Astrocyte of the spinal cord (primary cell): Measurements from ENCODE around the gene BLCAP.

Source experiments
- DNase-seq: peaks from one replicate; pipeline ENCODE4 v3.0.0; 2011; ENCODE audit warnings: low read depth, low spot score
- H3K4me3 ChIP-seq: 2 replicates; pipeline ENCODE4 v1.5.1; 2011; ENCODE audit warnings: low read depth, mild to moderate bottlenecking, low read length, moderate library complexity
- in situ Hi-C: cut with HindIII; loops from 2 replicates; pipeline ENCODE4 v1.10.0; 2017; ENCODE audit warnings: low sequenced_read_pairs
- TF ChIP-seq, protein P1 (sequence below): IDR thresholded peaks from 2 replicates; pipeline ENCODE4 v1.5.1; 2012; ENCODE audit warnings: low read depth, mild to moderate bottlenecking, low read length, inconsistent platforms

The BLCAP gene

DNA sequence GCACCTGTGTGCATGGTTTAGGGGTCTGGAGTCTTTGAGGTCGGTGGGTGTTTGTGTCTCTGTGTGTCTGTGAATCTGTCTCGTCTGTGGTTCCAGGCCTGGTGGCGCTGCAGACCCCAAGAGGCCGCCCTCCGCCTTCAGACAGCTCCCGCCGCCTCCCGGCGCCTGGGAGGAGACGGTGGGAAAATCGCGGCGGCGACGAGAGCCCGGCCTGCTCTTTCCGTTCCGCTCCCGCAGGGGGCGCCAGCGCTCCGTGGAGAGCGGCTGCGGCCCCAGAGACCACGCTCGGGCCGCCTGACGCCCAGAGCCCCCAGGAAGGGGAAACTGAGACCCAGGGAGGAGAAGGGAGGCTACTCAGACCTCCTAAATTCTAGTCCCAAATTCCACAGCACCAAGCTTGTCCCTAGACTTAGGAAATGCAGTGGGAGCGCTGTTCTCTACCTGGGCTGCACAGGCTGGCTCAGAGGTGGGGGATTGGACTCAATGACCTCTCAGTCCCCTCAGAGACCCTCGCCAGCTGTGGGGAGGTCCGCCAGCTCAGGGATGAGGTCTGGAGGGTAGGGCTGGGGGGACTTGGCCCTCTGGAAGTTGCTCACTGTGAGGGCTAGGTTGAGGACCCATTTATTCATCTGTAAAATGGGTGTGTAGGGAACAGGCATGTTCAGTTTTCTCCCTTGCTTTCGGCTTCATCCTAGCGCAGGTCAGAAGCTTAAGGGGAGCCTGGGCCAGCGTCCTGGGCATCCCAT is 36.9 kb upstream of the BLCAP start:
- peak; percentile 7 for DNase-seq
- in situ Hi-C loops, result no loop called here
- no peak overlapping the region for H3K4me3 ChIP-seq
- TF ChIP-seq, protein P1, sequence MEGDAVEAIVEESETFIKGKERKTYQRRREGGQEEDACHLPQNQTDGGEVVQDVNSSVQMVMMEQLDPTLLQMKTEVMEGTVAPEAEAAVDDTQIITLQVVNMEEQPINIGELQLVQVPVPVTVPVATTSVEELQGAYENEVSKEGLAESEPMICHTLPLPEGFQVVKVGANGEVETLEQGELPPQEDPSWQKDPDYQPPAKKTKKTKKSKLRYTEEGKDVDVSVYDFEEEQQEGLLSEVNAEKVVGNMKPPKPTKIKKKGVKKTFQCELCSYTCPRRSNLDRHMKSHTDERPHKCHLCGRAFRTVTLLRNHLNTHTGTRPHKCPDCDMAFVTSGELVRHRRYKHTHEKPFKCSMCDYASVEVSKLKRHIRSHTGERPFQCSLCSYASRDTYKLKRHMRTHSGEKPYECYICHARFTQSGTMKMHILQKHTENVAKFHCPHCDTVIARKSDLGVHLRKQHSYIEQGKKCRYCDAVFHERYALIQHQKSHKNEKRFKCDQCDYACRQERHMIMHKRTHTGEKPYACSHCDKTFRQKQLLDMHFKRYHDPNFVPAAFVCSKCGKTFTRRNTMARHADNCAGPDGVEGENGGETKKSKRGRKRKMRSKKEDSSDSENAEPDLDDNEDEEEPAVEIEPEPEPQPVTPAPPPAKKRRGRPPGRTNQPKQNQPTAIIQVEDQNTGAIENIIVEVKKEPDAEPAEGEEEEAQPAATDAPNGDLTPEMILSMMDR, result peak; percentile 89

DNA sequence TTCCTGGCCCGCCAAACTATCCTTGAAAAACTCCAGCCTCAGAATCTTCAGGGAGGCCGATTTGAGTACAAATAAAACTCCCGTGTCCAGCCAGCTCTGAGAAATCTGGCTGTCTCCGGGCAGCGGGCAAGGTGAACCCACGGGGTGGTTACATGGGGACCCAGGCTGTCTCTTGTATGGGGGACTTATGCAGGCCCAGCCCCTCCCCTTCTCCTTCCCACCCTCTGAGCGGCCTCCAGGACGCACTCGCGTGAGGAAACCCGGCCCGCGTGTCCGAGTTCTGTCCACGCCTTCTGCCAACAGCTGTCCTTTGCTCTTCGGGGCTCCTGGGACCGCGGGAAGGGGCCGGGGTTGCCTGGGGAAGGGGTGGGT is 36.3 kb upstream of the BLCAP start:
- TF ChIP-seq, protein P1, result no peak
- H3K4me3 ChIP-seq, result no peak overlapping the region
- no peak for DNase-seq
- in situ Hi-C loops, result no loop called here

DNA sequence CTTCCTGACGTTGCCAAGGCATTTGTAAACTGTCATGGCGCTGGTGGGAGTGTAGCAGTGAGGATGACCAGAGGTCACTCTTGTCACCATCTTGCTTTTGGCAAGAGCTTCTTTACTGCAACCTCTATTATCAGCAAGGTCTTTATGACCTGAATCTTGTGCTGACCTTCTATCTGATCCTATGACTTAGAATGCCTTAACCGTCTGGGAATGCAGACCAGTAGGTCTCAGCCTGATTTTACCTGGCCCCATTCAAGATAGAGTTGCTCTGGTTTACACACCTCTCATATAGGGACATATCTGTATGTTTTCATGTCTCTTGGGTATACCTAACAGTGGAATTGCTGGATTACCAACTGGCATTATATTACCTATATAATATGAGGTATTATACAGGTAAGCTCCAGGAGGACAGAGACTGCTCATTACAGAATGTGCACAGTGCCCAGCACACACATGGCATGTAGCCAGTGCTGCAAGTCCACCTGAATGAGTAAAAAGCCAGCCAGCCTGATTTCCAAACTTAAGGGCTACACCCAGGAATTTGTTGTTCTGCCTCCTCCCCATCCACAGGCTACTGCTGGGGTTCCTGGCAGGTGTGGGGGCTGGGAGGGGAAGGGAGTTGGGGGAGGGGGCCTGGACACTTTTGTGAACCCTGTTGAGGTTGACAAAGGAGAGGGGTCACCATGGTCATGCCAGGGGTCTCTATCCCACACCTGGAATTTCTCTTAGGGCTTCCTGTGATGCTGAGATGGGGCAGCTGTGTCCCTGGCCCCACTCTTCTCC is 35.2 kb upstream of the BLCAP start:
- in situ Hi-C loops, result no loop called here
- H3K4me3 ChIP-seq, result no peak overlapping the region
- DNase-seq, result no peak
- TF ChIP-seq, protein P1, result no peak

DNA sequence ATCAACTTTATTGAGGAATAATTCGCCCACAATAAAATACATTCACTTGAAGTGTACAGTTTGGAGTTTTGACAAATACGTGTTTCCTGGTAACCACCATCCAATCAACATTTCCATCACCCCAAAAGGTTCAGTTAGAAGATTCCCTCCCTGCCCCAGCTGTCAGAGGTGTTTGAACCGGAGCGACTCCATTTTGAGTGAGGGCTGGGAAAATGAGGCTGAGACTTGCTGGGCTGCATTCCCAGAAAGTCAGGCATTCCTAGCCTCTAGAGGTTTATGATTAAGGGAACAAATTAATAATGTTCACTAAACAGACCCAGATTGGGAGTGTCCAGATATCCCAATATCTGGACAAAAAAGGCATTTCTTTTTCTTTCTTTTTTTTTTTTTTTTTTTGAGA is 33.0 kb upstream of the BLCAP start:
- TF ChIP-seq, protein P1, result no peak
- no peak for DNase-seq
- H3K4me3 ChIP-seq, result no peak overlapping the region
- in situ Hi-C loops, result no loop called here

DNA sequence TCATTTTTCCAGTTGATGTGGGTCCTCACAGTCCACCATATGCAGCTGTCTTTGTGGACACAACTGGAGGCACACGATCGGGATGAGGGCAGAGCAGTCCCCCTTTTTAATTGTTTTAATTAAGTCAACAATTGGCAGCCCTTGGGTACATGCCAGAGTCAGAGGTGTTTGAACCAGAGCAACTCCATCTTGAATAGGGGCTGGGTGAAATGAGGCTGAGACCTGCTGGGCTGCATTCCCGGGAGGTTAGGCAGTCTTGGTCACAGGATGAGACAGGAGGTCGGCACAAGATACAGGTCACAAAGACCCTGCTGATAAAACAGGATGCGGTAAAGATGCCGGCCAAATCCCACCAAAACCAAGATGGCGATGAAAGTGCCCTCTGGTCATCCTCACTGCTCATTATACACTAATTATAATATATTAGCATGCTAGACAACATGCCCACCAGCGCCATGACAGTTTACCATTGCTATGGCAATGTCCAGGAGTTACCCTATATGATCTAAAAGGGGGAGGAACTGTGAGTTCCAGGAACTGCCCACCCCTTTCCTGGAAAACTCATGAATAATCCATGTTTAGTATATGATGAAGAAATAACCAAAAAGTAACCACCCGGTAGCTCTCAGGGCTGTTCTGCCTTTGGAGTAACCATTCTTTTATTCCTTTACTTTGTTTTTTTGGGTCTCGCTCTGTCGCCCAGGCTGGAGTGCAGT is 31.8 kb upstream of the BLCAP start:
- TF ChIP-seq, protein P1, result no peak
- no peak overlapping the region for H3K4me3 ChIP-seq
- no peak for DNase-seq
- in situ Hi-C loops, result no loop called here

DNA sequence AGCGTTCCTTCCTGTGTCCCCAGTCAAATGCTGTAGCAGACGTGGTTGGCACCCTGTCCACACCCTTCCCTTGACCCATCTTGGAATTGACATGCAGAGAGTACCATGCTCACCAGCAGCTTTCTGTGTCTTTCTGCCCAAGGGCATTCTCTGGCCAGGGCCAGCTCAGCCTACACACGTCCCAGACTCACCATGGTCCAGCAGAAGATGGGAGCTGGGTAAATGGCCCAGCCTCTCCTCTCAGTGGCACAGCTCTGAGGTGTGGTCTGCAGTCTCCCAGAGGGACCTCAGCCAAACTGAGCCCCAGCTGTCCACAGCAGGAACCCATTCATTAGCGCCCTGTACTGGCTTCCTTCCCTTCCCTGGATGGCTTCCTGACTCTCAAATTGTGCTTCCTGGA is 31.1 kb upstream of the BLCAP start:
- in situ Hi-C loops, result no loop called here
- no peak overlapping the region for H3K4me3 ChIP-seq
- DNase-seq, result no peak
- TF ChIP-seq, protein P1, result no peak
